GM12878 (cell line): ENCODE data around the gene PPP2R3A. TPM values are rescaled to one million over a fixed set of nuclear protein-coding genes. Genes with fewer than 3 reads are reported as not detected.

ENCODE experiments used
- ATAC-seq: fragments of 200-7000 bp; cut with Tn5 transposase; 3 replicates; pipeline ENCODE4 v1.9.1; 2020; ENCODE audit warnings: mild to moderate bottlenecking, moderate library complexity
- BruUV-seq: library from RNA; stranded (reverse); fragments of 400-500 nt; replicated peaks from 2 replicates; lab custom pipeline; 2021; lab: Mats Ljungman, UMichigan
- CTCF ChIA-PET: fragments of 300-600 bp; sonication (Branson Sonifier 250); formaldehyde crosslinking; extraction: SDS; loops from one replicate; lab custom pipeline; 2021; ENCODE audit warnings: inconsistent platforms; lab: Yijun Ruan, JAX
- POLR2A ChIA-PET: fragments of 350-600 bp; formaldehyde crosslinking; extraction: SDS; loops from one replicate; lab custom pipeline; 2021; ENCODE audit warnings: inconsistent platforms; lab: Charles Lee
- RAD21 ChIA-PET: fragments of 300-600 bp; sonication (Branson Sonifier 250); formaldehyde crosslinking; loops from one replicate; lab custom pipeline; 2023; ENCODE audit warnings: antibody characterized with exemption; ENCODE audit not compliant: unreplicated experiment; lab: Charles Lee
- SMC1A ChIA-PET: fragments of 300-600 bp; sonication (Branson Sonifier 250); formaldehyde crosslinking; loops from one replicate; lab custom pipeline; 2023; ENCODE audit not compliant: unreplicated experiment, uncharacterized antibody; lab: Charles Lee
- DNase-seq: peaks from one replicate; pipeline ENCODE4 v3.0.0-alpha.2; 2011; ENCODE audit warnings: low read depth, low spot score
- FAIRE-seq: peaks from 3 replicates; lab custom pipeline; 2011; peaks lifted over from hg19 to GRCh38; lab: Jason Lieb, UNC
- H2AFZ ChIP-seq: 2 replicates; pipeline ENCODE4 v1.6.0; 2011; ENCODE audit warnings: low read depth, low read length, control low read depth; ENCODE audit not compliant: control insufficient read depth
- H3K27ac ChIP-seq: 2 replicates; pipeline ENCODE4 v1.5.1; 2011; ENCODE audit warnings: control low read depth; ENCODE audit not compliant: control insufficient read depth, insufficient read depth
- H3K27me3 ChIP-seq, 2 experiments: replicated peaks in 1 of 2; 2 replicates each; pipeline versions ENCODE4 v1.6.0 to v1.6.1; 2011; ENCODE audit warnings: low read length in 1 of 2; ENCODE audit not compliant: control insufficient read depth in 2 of 2, insufficient read depth in 2 of 2
- H3K36me3 ChIP-seq, 2 experiments: 2 replicates each; pipeline ENCODE4 v1.5.1; 2011; ENCODE audit warnings: low read length in 1 of 2; ENCODE audit not compliant: control insufficient read depth in 2 of 2, insufficient read depth in 2 of 2
- H3K4me1 ChIP-seq: 2 replicates; pipeline ENCODE4 v1.6.1; 2011; ENCODE audit warnings: mild to moderate bottlenecking, low read length, moderate library complexity, mixed read lengths; ENCODE audit not compliant: control insufficient read depth, insufficient read depth
- H3K4me2 ChIP-seq: 2 replicates; pipeline ENCODE4 v1.6.0; 2011; ENCODE audit warnings: control low read depth; ENCODE audit not compliant: control insufficient read depth, insufficient read depth
- H3K4me3 ChIP-seq: fragments of 200-600 bp; sonication (generic); 2 replicates; pipeline ENCODE4 v1.5.1; 2016
- H3K79me2 ChIP-seq: 2 replicates; pipeline ENCODE4 v1.6.0; 2011; ENCODE audit warnings: low read length; ENCODE audit not compliant: control insufficient read depth, insufficient read depth
- H3K9ac ChIP-seq: 2 replicates; pipeline ENCODE4 v1.8.0; 2011; ENCODE audit warnings: low read length, control low read depth, mixed read lengths; ENCODE audit not compliant: control insufficient read depth, insufficient read depth
- H3K9me3 ChIP-seq: replicated peaks from 3 replicates; pipeline ENCODE4 v1.5.1; 2011; ENCODE audit warnings: mild to moderate bottlenecking, low read length; ENCODE audit not compliant: control insufficient read depth, insufficient read depth
- H4K20me1 ChIP-seq: 2 replicates; pipeline ENCODE4 v1.6.0; 2011; ENCODE audit not compliant: control insufficient read depth, insufficient read depth
- CBFB ChIP-seq: IDR thresholded peaks from 2 replicates; pipeline ENCODE4 v1.6.1; 2016; ENCODE audit warnings: antibody characterized with exemption, low read depth
- SIX5 ChIP-seq: IDR thresholded peaks from 2 replicates; pipeline ENCODE4 v1.6.1; 2011; ENCODE audit warnings: mild to moderate bottlenecking, low read depth, low read length, moderate library complexity; ENCODE audit not compliant: severe bottlenecking
- SREBF2 ChIP-seq: IDR thresholded peaks from 2 replicates; pipeline ENCODE4 v1.6.1; 2012; ENCODE audit warnings: mild to moderate bottlenecking, low read length
- SUPT20H ChIP-seq: IDR thresholded peaks from 2 replicates; pipeline ENCODE4 v1.6.1; 2011; ENCODE audit warnings: low read depth, mild to moderate bottlenecking, low read length, moderate library complexity, borderline replicate concordance; ENCODE audit not compliant: control insufficient read depth
- WGBS: methylation state at CpG from one replicate; pipeline ENCODE4 v1.1.6; 2016; ENCODE audit warnings: low lambda C conversion rate; ENCODE audit not compliant: insufficient replicate concordance, insufficient coverage; ENCODE audit errors: missing lambda C conversion rate; 5-methylcytosine and 5-hydroxymethylcytosine counted together
- in situ Hi-C: fragments of 300-500 bp; cut with MboI; formaldehyde crosslinking; loops from 9 replicates; pipeline ENCODE4 v1.14.3; 2018; ENCODE audit warnings: mixed read lengths
- intact Hi-C: fragments of 100-400 bp; cut with micrococcal nuclease; formaldehyde crosslinking; loops from one replicate; pipeline ENCODE4 v1.14.2; 2022; ENCODE audit not compliant: unreplicated experiment
- polyA plus RNA-seq, 11 experiments: library from polyadenylated mRNA; depleted of rRNA in 4 of 11; unstranded in 6 of 11; stranded (reverse) in 5 of 11; fragments of >200 nt; fragmentation: Nextera tagmentation in 4 of 11; fragmentation: Illumina TruSeq in 1 of 11; extraction: Ambion mirVana in 4 of 11; extraction: Trizol in 1 of 11; gene quantifications; 1 replicate in 1 of 11; 2 replicates in 10 of 11; pipeline versions ENCODE4 v1.2.1 to v1.2.3, GENCODE V29; 2011 to 2016; ENCODE audit warnings: inconsistent platforms in 2 of 11, missing spikeins in 2 of 11, low read depth in 1 of 11
- total RNA-seq, 4 experiments: library from RNA; depleted of rRNA in 3 of 4; stranded (reverse); fragments of >200 nt in 3 of 4; fragmentation: Illumina TruSeq in 1 of 4; extraction: Trizol in 1 of 4; gene quantifications; 2 replicates each; pipeline versions ENCODE4 v1.2.1 to v1.2.3, GENCODE V29; 2013 to 2021
- TF ChIP-seq, protein P1 (sequence below): fragments of 450-650 bp; IDR thresholded peaks from 2 replicates; pipeline ENCODE4 v1.6.1; 2016; ENCODE audit warnings: mild to moderate bottlenecking

Gene PPP2R3A
- total and polyA plus RNA-seq, 10 of the 15 experiments (the other 5 are each of a cell fraction or from before 2014, with no cell fraction given), result under 0.01 to 0.16 (median 0.06) TPM; not detected in 5

- no peak for TF ChIP-seq SREBF2
- TF ChIP-seq SIX5, result no peak
- TF ChIP-seq, protein P1, sequence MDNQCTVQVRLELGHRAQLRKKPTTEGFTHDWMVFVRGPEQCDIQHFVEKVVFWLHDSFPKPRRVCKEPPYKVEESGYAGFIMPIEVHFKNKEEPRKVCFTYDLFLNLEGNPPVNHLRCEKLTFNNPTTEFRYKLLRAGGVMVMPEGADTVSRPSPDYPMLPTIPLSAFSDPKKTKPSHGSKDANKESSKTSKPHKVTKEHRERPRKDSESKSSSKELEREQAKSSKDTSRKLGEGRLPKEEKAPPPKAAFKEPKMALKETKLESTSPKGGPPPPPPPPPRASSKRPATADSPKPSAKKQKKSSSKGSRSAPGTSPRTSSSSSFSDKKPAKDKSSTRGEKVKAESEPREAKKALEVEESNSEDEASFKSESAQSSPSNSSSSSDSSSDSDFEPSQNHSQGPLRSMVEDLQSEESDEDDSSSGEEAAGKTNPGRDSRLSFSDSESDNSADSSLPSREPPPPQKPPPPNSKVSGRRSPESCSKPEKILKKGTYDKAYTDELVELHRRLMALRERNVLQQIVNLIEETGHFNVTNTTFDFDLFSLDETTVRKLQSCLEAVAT, result no peak
- no peak for TF ChIP-seq CBFB
Observed at GRCh38 chr3:135982404-135982761, 16.9 kb downstream of the PPP2R3A start (continued).

DNA sequence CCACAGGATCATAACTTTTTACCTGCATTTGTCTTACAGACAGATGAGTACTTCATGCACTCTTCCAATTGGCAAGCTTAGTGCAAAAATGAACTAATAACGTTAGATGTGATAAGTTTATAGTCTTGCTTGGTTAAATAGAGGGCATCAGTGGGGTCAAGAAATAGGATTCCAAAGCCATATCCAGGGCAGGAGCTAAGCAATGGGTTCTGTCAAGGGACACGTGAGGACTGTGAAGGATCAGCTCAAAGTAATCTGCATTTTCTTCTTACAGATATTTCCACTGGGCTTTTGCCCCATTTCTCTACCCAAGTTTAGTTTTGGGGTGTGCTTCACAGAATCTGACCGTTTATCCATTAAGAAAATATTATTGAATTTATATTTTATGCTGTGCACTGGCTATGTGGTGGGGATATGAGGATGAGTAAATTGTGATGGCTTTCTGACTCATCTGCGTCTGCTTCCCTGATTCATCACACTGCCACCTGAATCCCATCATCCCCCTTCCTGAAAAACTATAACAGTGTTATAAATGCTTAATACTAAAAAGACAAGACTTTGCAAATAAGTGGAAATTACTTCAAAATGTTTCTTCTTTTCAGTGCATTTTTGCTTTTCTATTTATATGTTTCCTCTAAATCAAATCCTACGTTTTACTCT lies 17.5 kb downstream of the PPP2R3A start:
- no TSS peak for BruUV-seq
- POLR2A ChIA-PET, result no interaction called here

More for the DNA sequence above, 17.5 kb downstream of the PPP2R3A start:
- H3K36me3 ChIP-seq, result no peaks in the 10 kb centered on the region
- no peak overlapping the region for H2AFZ ChIP-seq
- H3K27ac ChIP-seq, result no peak overlapping the region
- WGBS, result 7% methylated on average over 5 of the region's 5 CpGs
- no peaks in the 10 kb centered on the region for H3K9me3 ChIP-seq
- no peak overlapping the region for H3K4me2 ChIP-seq
- no peaks in the 10 kb centered on the region for H4K20me1 ChIP-seq
- TF ChIP-seq SUPT20H (no peak), SIX5 (no peak)
- no peak for DNase-seq
- intact Hi-C loops, result no loop called here
- in situ Hi-C loops, result no loop called here
- no peak overlapping the region for H3K4me3 ChIP-seq
- no peaks in the 10 kb centered on the region for H3K79me2 ChIP-seq
- ATAC-seq, result no peak
- H3K9ac ChIP-seq, result no peak overlapping the region
- ChIA-PET RAD21 (no interaction called here), SMC1A (no interaction called here), CTCF (no interaction called here)
- FAIRE-seq, result no peak
- H3K27me3 ChIP-seq, result peaks cover 0 to 1% of the 10 kb centered on the region in 2 experiments; a peak in 1 of 4 replicates
- no peaks in the 10 kb centered on the region for H3K4me1 ChIP-seq
